IPS-11a (cell line): Measurements from ENCODE around the gene SLC10A7.

Source experiments
- H3K4me3 ChIP-seq: one replicate; pipeline ENCODE4 v1.5.1; 2013; ENCODE audit warnings: low read depth, low read length, control low read depth

The SLC10A7 gene

GRCh38 chr4:146224326-146224966, 297.3 kb downstream of the SLC10A7 start:
- H3K4me3 ChIP-seq, result no peak overlapping the region

GRCh38 chr4:146222313-146222712, 299.4 kb downstream of the SLC10A7 start:
- no peak overlapping the region for H3K4me3 ChIP-seq

DNA sequence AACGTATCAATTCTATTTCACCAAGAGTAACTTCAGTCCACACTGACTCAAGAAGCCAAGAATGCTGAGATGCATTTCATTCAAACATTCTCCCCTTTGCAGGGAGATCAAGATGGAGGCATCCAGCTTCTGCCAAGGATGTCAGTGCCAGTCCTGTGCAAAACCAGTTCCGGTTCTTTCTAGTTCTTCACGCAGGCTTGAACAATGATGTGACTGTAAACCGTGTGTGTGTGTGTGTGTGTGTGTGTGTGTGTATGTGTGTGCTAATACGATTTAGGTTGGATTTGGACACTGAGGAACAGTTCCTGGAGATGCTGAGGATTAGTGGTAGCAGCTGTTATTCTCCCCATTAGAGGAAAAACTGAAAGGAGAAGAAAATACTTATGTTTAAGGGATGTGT, 307.5 kb downstream of the SLC10A7 start, which contains the start of gene REELD1:
Gene REELD1, plus strand, starts transcription at position 301 of the 400 bp plus-strand sequence. CDS start 2,415 bp downstream, outside the sequence.
- H3K4me3 ChIP-seq, result no peak within 1 kb of the TSS

GRCh38 chr4:146212781-146213180, 309.0 kb downstream of the SLC10A7 start:
- no peak overlapping the region for H3K4me3 ChIP-seq

DNA sequence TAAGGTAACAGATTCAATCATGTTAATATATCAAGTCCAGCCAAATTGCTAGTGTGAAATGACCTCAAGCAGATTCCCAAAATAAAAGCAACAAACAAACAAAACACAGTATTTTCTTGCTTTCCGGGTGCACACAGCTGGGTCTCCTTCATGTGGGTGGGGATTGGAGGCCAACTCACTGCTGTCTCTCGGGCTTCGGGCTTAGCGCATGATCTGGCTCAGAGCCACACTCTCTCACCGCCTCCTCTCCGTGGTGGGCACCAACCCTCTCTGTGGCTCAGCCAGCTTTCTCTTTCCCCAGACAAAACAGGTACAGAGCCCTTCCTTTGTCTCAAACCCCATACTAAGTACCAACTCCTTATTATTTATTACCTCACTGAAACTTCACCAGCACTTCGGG, 310.3 kb downstream of the SLC10A7 start:
- no peak overlapping the region for H3K4me3 ChIP-seq

GRCh38 chr4:146210890-146211289, 310.9 kb downstream of the SLC10A7 start:
- no peak overlapping the region for H3K4me3 ChIP-seq

DNA sequence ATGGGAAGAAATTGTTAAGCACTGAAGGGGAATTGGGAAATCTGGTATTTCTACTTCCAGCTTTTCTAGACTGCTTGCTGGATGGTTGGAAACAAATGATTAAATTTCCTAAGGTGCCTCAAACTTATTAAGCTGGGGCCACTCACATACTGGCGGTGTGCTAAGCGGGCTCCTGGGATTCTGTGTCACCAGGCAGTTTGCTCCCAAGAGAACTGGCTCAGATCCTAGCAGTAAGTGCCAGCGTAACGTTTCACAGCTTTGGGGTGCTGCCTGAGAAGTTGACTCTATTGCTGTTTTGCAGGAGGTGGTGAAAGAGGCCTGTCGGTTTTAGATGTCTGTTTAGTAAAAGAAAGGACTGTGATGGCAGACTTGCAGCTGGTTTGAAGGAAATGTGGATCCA, 314.3 kb downstream of the SLC10A7 start:
- H3K4me3 ChIP-seq, result no peak overlapping the region
